GM21723 (cell line): ENCODE data around the gene APELA.

ENCODE experiments used
- ATAC-seq: cut with Tn5 transposase; IDR thresholded peaks from one replicate; pipeline ENCODE4 v1.9.1; 2021; ENCODE audit warnings: mild to moderate bottlenecking, moderate library complexity; ENCODE audit not compliant: unreplicated experiment

APELA gene, protein sequence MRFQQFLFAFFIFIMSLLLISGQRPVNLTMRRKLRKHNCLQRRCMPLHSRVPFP

GRCh38 chr4:164876700-164877324 is at the start of gene APELA:
Gene APELA, plus strand, starts transcription at chr4:164877178. Its CDS starts 154 bp downstream, at chr4:164877332.
- ATAC-seq, result peak; percentile 99

GRCh38 chr4:164828955-164829354 is 48.0 kb upstream of the APELA start:
- ATAC-seq, result no peak

- ATAC-seq, result no peak
These were observed 30.4 kb upstream of the APELA start for GRCh38 chr4:164846566-164846965.

DNA sequence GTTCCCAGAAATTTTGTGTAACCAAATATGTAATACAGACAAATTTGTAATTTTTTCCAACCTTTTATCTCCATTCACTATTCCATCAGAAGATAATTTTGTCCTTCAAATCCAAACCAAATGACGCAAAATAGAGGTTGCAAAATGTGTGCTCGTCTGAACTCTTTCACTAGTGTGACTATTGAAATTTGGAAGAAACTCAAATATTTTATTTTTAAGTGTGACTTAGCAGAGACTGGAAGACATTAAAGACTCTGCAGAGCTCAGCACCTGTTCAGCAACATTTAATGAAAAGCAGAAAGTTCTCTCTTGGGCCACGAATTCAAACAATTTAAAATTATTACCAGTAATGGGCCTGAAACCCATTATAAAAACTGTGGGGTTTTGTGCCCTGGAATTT is 30.0 kb upstream of the APELA start:
- no peak for ATAC-seq

DNA sequence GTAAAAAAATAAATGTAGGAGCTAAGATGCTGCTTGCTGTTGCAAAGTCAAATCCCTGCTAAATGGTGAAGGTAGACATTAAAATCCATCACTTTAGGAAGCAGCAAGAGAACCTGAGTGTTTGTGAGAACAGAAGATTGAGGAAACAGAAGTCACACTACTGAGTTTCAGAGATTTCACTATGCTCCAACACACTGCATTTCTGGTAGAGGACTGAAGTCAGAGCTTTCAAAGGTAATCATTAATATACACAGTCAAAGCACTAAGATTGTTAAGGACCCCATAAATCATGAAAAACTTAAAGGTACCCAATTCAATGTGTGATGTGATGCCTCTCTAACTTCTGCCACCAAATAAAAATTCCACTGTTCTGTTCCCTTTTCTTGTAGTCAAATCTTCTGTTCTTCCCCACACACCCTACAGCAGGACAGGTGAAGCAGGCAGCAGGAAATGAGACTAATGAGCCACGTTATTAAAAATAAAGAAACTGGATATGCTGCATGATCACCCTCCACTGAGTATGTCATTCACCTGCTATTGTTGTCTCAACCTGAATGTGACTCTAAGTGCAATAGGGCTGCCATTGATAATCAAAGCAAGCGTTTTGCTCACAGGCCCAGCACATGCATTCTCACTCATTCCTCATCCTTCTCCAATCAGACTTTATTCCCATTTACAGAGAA is 28.9 kb upstream of the APELA start:
- ATAC-seq, result peak; percentile 46

DNA sequence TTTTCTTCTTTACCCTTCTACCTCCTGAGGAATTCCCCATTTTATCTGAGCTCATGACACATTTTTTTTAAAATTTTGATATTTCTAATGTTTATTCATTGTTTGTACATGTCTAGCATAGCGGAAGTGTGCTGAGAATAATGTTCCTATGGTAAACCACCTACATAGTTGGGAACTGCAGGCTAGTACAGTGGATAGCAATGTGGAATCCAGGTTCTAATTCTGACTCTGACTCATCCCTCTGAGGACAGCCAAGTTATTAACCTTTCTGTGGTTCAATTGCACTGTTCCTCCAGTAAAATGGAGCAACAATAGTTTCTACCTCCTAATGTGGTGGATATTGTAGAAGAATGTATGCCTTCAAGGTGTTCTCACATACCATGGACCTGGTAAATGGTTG is 20.6 kb upstream of the APELA start:
- no peak for ATAC-seq

GRCh38 chr4:164866817-164867490 is 10.0 kb upstream of the APELA start:
- no peak for ATAC-seq

- ATAC-seq, result no peak
These were observed 5.3 kb upstream of the APELA start for GRCh38 chr4:164871673-164872072.

GRCh38 chr4:164872481-164872880 is 4.5 kb upstream of the APELA start:
- ATAC-seq, result no peak

DNA sequence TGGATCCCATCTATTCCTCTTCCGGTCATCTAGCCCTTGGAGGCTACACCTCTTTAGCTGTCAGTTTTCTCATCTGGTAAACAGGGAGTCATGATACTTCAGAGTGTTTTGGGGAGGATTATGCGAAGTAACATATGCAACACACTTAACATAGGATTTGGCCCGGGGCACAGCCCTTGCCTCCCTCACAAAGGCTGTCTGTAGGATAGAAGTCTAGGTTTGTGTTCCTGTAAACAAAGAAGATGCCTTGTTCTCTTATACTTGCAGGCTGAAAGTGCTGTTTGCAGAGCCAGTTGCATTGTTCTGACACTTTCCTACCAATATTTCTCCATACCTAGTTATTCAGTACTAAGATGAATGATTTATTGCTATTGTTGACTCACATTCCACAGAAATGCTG is 2.2 kb upstream of the APELA start:
- ATAC-seq, result no peak

DNA sequence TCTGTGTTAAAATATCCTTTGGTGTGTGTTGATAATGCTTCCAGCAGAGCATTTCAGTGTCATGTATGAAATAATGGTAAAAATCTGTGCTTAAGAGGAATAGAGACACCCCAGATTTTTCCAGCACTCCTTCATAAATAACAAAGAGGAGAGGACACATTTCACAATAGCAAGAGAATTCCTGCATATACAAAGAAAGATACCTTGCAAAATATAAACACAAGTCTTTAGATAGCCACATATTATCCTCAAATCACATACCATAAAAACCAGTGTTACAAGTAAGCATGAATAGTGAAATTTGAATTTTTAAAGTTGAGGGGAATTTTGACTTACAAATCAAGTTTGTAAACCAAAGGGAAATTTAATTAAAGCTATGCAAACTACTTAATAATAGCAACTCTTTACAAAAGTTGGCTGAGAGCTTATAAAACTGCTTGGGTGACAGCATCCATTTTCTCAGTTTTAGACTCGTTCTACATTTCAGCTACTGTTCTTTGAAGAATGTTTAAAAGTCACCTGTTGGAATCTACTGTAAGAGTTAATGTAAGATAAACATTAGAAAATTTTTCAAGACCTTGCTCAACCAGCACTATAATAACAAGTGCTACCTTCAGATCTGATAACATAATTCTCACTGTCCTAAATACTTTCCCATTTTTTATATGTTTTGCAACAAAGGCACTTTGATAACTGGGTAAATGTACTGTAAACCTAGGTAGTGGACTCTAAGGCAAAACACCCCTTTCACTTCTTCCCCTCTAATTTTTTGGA is 3.7 kb downstream of the APELA start:
- no peak for ATAC-seq

DNA sequence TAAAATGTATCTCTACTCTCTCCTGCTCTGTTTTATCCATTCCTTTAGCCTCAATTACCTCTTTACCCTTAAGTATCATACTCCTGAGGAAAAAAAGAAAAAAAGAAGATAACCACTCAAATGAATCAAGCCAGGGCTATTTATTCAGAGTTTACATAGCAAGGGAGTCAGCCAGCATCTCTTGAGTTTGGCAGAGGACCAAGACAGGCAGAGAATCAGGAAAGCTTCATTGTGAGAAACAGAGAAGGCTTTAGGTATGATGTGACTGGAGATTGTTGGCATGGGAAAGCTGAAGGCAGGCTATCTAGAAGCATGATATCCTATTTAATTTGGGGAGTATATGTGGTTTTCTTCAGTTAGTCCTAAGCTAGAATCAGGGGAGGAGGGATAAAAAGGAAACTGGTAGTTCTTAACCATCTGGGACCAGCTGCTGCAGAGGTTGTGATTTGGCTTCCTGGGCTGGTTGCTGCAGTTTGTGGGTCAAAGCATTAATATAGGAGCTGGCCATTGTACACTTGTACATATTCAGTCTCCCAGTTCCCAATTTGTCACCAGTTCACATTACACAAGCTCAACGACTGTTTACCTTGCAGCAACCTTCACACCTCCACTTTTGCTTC is 11.2 kb downstream of the APELA start:
- ATAC-seq, result peak; percentile 36

- ATAC-seq, result no peak
These were observed 13.7 kb downstream of the APELA start for GRCh38 chr4:164890691-164891090.

DNA sequence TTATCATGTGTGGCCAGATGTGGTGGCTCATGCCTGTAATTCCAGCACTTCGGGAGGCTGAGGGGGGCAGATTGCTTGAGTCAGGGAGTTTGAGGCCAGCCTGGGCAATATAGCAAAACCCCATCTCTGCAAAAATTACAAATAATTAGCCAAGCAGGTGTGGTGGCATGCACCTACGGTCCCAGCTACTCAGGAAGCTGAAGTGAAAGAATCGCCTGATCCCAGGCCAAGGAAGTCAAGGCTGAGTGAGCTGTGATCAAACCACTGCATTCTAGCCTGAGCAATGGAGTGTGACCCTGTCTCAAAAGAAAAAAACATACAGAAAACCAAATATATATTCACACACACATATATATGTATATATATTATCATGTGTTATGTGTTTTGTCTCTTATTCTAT is 15.0 kb downstream of the APELA start:
- ATAC-seq, result peak; percentile 76

DNA sequence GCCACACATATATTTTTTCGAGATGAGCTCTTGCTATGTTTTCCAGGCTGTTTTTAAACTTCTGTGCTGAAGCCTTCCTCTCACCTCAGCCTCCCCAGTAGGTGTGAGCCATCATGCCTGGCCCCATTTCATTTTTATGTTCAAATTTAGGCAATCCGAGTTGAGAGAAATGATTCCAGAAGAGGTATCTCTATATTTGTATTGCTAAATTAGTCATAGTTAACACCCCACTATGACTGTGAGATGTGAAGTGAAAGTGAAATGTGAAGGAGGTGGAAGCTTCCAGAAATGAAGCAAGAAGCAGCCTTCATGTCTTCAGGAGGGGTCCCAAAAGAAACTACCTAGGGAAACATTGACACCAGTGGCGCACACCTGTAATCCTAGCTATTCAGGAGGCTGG is 17.7 kb downstream of the APELA start:
- peak; percentile 78 for ATAC-seq

DNA sequence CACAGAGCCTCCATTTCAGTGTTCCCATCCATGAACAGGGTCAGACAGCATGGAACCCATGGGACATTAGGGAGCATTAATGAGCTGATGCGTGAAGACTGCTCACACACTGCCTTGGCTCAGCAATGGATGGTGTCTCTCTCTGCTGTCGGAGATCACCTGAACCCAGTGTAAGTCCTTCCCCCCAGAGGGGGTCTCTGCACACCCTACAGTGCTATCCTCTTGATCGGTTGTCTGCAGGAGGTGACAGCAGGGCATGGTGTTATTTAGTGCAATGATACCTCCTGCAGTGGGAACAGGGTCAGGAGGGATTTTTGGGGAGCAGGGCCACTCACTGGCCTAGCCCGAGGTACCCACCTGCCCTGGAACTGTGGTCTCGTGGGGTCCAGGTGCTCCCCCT is 25.6 kb downstream of the APELA start:
- no peak for ATAC-seq

GRCh38 chr4:164904336-164904735 is 27.4 kb downstream of the APELA start:
- ATAC-seq, result no peak

- ATAC-seq, result no peak
These were observed 28.0 kb downstream of the APELA start for GRCh38 chr4:164904941-164905340.

DNA sequence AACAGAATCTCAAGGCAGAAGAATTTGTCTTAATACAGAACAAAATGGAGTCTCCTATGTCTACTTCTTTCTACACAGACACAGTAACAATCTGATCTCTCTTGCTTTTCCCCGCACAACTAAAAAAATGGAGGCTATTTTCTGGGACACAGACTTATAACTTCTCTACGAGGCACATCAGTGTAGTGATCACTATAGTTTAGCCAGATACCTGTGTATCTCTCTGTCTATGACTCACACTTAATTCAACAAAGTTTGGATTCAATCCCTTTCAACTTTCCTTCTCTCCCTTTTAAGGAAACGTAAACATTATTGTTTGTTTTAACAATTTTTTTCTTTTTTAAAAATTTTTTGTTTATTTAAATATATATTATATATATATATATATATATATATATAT is 29.4 kb downstream of the APELA start:
- no peak for ATAC-seq

DNA sequence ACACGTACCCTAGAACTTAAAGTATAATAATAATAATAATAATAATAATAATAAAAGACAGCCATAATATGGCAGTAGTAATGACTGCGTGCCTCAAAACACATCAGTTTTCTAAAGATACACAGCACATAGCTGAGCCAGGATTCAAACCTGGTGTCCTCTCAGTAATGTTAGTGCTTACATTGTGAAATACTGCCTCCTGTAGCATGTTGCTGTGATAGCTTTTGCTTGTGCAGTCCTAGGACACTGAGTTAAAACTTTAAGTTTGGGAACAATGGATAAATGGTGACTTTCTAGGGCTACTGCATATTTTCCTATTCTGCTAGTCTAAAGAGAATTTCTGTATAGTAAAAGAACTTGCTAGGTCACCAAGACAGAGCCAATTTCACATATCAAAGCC is 36.5 kb downstream of the APELA start:
- ATAC-seq, result peak; percentile 66

DNA sequence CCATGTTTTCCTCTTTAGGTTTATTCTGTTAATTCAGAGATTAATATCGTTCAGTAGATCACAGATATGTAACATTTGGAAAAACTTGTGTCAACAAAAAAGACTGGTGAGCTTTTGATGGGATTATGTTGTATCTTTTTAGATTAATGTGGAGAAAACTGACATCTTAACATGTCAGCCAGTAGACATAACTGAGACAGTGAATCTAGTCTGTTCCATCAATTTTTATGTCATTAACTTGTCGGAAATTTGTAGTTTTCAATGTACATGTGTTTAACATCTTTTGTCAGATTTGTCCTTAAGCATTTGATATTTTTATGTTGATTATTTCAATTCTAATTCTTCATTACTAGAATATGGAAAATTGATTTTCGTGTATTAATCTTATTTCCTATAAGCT is 42.0 kb downstream of the APELA start:
- ATAC-seq, result no peak
